ENCODE data around the gene PCP2. TPM values are rescaled to one million over a fixed set of nuclear protein-coding genes. Genes with fewer than 3 reads are reported as not detected.
A peak's percentile ranks its signal among the peaks of the same experiment; 100 is the strongest.

PCP2 gene
- polyA plus RNA-seq, 4 donors: 0.63 to 7.3 (median 2.3) TPM

- Histone ChIP-seq H3K4me3 (ENCODE audit: low read depth in 1 of 3, low read length in 3 of 3) (no peak overlapping the region), H3K27ac (ENCODE audit: low read depth in 1 of 3, low read length in 2 of 3) (no peak overlapping the region), H3K27me3 (ENCODE audit: control insufficient read depth in 3 of 3, insufficient read depth in 3 of 3, low read length in 3 of 3) (peaks cover 0 to 7% (median 2%) of the 10 kb centered on the region in 3 donors), H3K36me3 (ENCODE audit: control insufficient read depth in 3 of 3, insufficient read depth in 2 of 3, low read depth in 1 of 3, low read length in 3 of 3) (peaks cover 0 to 43% (median 2%) of the 10 kb centered on the region in 3 donors), H3K4me1 (ENCODE audit: control insufficient read depth in 3 of 3, insufficient read depth in 2 of 3, low read depth in 1 of 3, low read length in 2 of 3) (peaks cover 0 to 6% (median 0%) of the 10 kb centered on the region in 3 donors), H3K9me3 (ENCODE audit: control insufficient read depth in 2 of 2, insufficient read depth in 1 of 2, low read depth in 1 of 2, low read length in 1 of 2) (no peaks in the 10 kb centered on the region)
- WGBS, 3 donors: 80 to 88% (median 84%) methylated on average over 12 of the region's 12 CpGs
- FAIRE-seq (no peak), DNase-seq (no peak)
Measured at GRCh38 chr19:7638802-7639465, 5.4 kb upstream of the PCP2 start.

GRCh38 chr19:7637374-7638256 lies 4.1 kb upstream of the PCP2 start:
- Histone ChIP-seq H3K9me3 (ENCODE audit: control insufficient read depth in 2 of 2, insufficient read depth in 1 of 2, low read depth in 1 of 2, low read length in 1 of 2) (no peaks in the 10 kb centered on the region), H3K27ac (ENCODE audit: low read depth in 1 of 3, low read length in 2 of 3) (peak overlapping the region; percentile 66 to 91 (median 81)), H3K4me3 (ENCODE audit: low read depth in 1 of 3, low read length in 3 of 3) (peak overlapping the region; percentile 62 to 91 (median 86)), H3K27me3 (ENCODE audit: control insufficient read depth in 3 of 3, insufficient read depth in 3 of 3, low read length in 3 of 3) (peaks cover 0 to 7% (median 2%) of the 10 kb centered on the region in 3 donors), H3K36me3 (ENCODE audit: control insufficient read depth in 3 of 3, insufficient read depth in 2 of 3, low read depth in 1 of 3, low read length in 3 of 3) (peaks cover 0 to 40% (median 2%) of the 10 kb centered on the region in 3 donors), H3K4me1 (ENCODE audit: control insufficient read depth in 3 of 3, insufficient read depth in 2 of 3, low read depth in 1 of 3, low read length in 2 of 3) (peaks cover 0 to 6% (median 0%) of the 10 kb centered on the region in 3 donors)
- FAIRE-seq: no peak
- 24 to 35% (median 25%) methylated on average over 30 of the region's 30 CpGs for WGBS, 3 donors
- peak; percentile 59 to 71 for DNase-seq

GRCh38 chr19:7636691-7637373 lies 3.3 kb upstream of the PCP2 start, which contains the start of gene STXBP2:
Gene STXBP2 (plus strand): TSS chr19:7637110. CDS start chr19:7637150, 40 bp downstream.
- DNase-seq: peak; percentile 88 to 89
- peaks cover 0 to 7% (median 2%) of the 10 kb centered on the region in 3 donors for H3K27me3 ChIP-seq (ENCODE audit: control insufficient read depth in 3 of 3, insufficient read depth in 3 of 3, low read length in 3 of 3)
- H3K4me3 ChIP-seq (ENCODE audit: low read depth in 1 of 3, low read length in 3 of 3): peak within 1 kb of the TSS; percentile 62 to 91 (median 86)
- FAIRE-seq: no peak
- peaks cover 0 to 40% (median 2%) of the 10 kb centered on the region in 3 donors for H3K36me3 ChIP-seq (ENCODE audit: control insufficient read depth in 3 of 3, insufficient read depth in 2 of 3, low read depth in 1 of 3, low read length in 3 of 3)
- H3K9me3 ChIP-seq (ENCODE audit: control insufficient read depth in 2 of 2, insufficient read depth in 1 of 2, low read depth in 1 of 2, low read length in 1 of 2): no peaks in the 10 kb centered on the region
- H3K4me1 ChIP-seq (ENCODE audit: control insufficient read depth in 3 of 3, insufficient read depth in 2 of 3, low read depth in 1 of 3, low read length in 2 of 3): peaks cover 0 to 6% (median 0%) of the 10 kb centered on the region in 3 donors
- H3K27ac ChIP-seq (ENCODE audit: low read depth in 1 of 3, low read length in 2 of 3): peak within 1 kb of the TSS; percentile 66 to 91 (median 81)
- 6 to 11% (median 10%) methylated on average over 45 to 61 of the region's 61 CpGs for WGBS, 3 donors

DNA sequence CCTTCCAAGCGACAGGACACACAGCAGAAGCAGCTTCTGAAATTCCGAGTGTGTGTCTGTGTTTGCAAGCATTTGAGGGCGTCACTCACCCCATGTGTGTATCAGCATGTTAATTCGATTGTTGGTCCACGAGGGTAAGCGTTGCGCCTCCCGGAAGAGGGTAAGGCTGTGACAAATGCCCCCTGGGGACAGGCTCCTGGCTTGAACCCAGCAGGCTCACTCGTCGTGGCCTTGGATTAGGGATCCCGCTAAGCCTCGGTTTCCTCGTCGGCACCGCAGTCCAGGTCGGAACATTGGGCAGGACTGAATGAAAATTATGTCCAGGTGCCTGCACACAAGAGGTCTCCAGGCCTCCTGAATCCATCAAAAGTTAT lies 2.8 kb upstream of the PCP2 start:
- H3K4me3 ChIP-seq (ENCODE audit: low read depth in 1 of 3, low read length in 3 of 3): peak overlapping the region in 1 of 3 donors; percentile 28
- H3K4me1 ChIP-seq (ENCODE audit: control insufficient read depth in 3 of 3, insufficient read depth in 2 of 3, low read depth in 1 of 3, low read length in 2 of 3): peaks cover 0 to 6% (median 0%) of the 10 kb centered on the region in 3 donors
- no peak overlapping the region for H3K27ac ChIP-seq (ENCODE audit: low read depth in 1 of 3, low read length in 2 of 3)
- FAIRE-seq: no peak
- 73 to 88% (median 80%) methylated on average over 16 of the region's 16 CpGs for WGBS, 3 donors
- DNase-seq: no peak
- no peaks in the 10 kb centered on the region for H3K9me3 ChIP-seq (ENCODE audit: control insufficient read depth in 2 of 2, insufficient read depth in 1 of 2, low read depth in 1 of 2, low read length in 1 of 2)
- H3K27me3 ChIP-seq (ENCODE audit: control insufficient read depth in 3 of 3, insufficient read depth in 3 of 3, low read length in 3 of 3): peaks cover 0 to 7% (median 2%) of the 10 kb centered on the region in 3 donors
- peaks cover 0 to 39% (median 0%) of the 10 kb centered on the region in 3 donors for H3K36me3 ChIP-seq (ENCODE audit: control insufficient read depth in 3 of 3, insufficient read depth in 2 of 3, low read depth in 1 of 3, low read length in 3 of 3)

GRCh38 chr19:7635670-7636069 lies 2.2 kb upstream of the PCP2 start:
- Histone ChIP-seq H3K27me3 (ENCODE audit: control insufficient read depth in 3 of 3, insufficient read depth in 3 of 3, low read length in 3 of 3) (peaks cover 0 to 7% (median 2%) of the 10 kb centered on the region in 3 donors), H3K4me3 (ENCODE audit: low read depth in 1 of 3, low read length in 3 of 3) (no peak overlapping the region), H3K36me3 (ENCODE audit: control insufficient read depth in 3 of 3, insufficient read depth in 2 of 3, low read depth in 1 of 3, low read length in 3 of 3) (peaks cover 0 to 37% (median 0%) of the 10 kb centered on the region in 3 donors), H3K27ac (ENCODE audit: low read depth in 1 of 3, low read length in 2 of 3) (no peak overlapping the region), H3K4me1 (ENCODE audit: control insufficient read depth in 3 of 3, insufficient read depth in 2 of 3, low read depth in 1 of 3, low read length in 2 of 3) (peaks cover 0 to 8% (median 0%) of the 10 kb centered on the region in 3 donors), H3K9me3 (ENCODE audit: control insufficient read depth in 2 of 2, insufficient read depth in 1 of 2, low read depth in 1 of 2, low read length in 1 of 2) (no peaks in the 10 kb centered on the region)
- FAIRE-seq (no peak), DNase-seq (no peak)
- 61 to 67% (median 66%) methylated on average over 6 of the region's 6 CpGs for WGBS, 3 donors

DNA sequence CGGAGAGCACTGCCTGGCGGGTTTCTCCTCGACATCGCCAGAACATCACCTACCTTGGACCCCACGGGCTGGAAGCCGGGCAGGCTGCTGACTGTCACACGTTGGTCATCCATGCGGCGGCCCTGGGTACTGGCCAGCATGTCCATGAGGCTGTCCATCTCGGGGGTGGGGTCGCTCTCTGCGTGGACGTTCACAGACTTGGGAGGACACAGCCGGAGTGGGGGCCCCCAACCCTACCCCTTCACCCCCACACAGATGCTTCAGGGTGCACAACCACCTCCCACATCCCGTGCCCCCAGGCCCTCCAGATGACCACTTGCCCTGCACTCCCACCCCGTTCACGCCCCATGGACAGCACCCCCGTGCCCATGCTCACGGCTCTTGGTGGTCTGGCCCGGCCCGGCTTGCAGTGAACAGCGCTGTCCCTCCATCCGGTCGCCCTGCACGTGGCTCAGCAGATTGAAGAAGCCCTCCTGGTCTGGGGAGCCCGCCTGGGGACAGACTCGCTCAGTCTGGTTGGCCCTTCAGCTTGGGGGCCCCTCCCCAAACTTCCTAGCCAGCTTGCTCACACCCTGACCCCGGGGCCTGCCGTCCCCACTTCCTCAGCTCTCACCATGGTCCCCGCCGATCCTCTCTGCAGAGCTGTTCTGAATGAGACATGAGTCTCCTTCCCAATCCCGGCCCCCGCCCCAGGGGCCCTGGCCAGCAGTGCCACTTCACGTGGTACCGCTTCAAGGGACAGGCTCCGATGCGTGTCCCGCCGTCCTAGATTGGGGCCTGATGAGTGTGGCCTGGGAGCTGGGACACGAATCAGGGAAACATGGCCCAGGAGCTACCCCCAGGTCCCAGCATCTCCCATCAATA lies 947 bp downstream of the PCP2 start:
- H3K4me1 ChIP-seq (ENCODE audit: control insufficient read depth in 3 of 3, insufficient read depth in 2 of 3, low read depth in 1 of 3, low read length in 2 of 3): peaks cover 3 to 13% (median 6%) of the 10 kb centered on the region in 3 donors
- H3K36me3 ChIP-seq (ENCODE audit: control insufficient read depth in 3 of 3, insufficient read depth in 2 of 3, low read depth in 1 of 3, low read length in 3 of 3): peaks cover 0 to 28% (median 0%) of the 10 kb centered on the region in 3 donors
- no peak overlapping the region for H3K4me3 ChIP-seq (ENCODE audit: low read depth in 1 of 3, low read length in 3 of 3)
- no peak for DNase-seq
- WGBS, 3 donors: 90 to 94% (median 93%) methylated on average over 39 to 40 of the region's 40 CpGs
- no peaks in the 10 kb centered on the region for H3K9me3 ChIP-seq (ENCODE audit: control insufficient read depth in 2 of 2, insufficient read depth in 1 of 2, low read depth in 1 of 2, low read length in 1 of 2)
- H3K27ac ChIP-seq (ENCODE audit: low read depth in 1 of 3, low read length in 2 of 3): no peak overlapping the region
- no peak for FAIRE-seq
- H3K27me3 ChIP-seq (ENCODE audit: control insufficient read depth in 3 of 3, insufficient read depth in 3 of 3, low read length in 3 of 3): peaks cover 0 to 7% (median 0%) of the 10 kb centered on the region in 3 donors

DNA sequence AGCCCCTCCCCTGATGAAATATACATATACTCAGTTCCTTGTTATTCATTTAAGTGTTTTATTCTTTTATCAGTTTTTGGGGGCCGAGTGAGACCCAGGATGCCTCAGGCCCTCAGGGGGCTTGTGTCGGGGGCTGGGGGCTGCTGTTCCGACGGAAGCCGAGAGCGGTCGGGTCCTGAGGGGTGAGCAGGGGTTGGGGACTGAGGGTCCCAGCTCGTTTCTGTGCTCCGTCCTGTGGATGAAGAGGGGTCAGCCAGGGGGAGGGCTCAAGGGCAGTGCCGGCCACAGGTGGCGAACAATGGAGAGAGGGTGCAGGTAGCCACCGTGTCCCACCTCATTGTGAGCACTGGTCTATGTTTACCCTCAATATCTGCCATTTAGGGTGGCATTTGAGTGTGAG lies 1.9 kb downstream of the PCP2 start:
- 89 to 91% (median 91%) methylated on average over 12 of the region's 12 CpGs for WGBS, 3 donors
- Histone ChIP-seq H3K4me1 (ENCODE audit: control insufficient read depth in 3 of 3, insufficient read depth in 2 of 3, low read depth in 1 of 3, low read length in 2 of 3) (peaks cover 3 to 11% (median 6%) of the 10 kb centered on the region in 3 donors), H3K36me3 (ENCODE audit: control insufficient read depth in 3 of 3, insufficient read depth in 2 of 3, low read depth in 1 of 3, low read length in 3 of 3) (peaks cover 0 to 38% (median 0%) of the 10 kb centered on the region in 3 donors), H3K9me3 (ENCODE audit: control insufficient read depth in 2 of 2, insufficient read depth in 1 of 2, low read depth in 1 of 2, low read length in 1 of 2) (no peaks in the 10 kb centered on the region), H3K4me3 (ENCODE audit: low read depth in 1 of 3, low read length in 3 of 3) (no peak overlapping the region), H3K27ac (ENCODE audit: low read depth in 1 of 3, low read length in 2 of 3) (no peak overlapping the region), H3K27me3 (ENCODE audit: control insufficient read depth in 3 of 3, insufficient read depth in 3 of 3, low read length in 3 of 3) (peaks cover 0 to 7% (median 0%) of the 10 kb centered on the region in 3 donors)
- FAIRE-seq (no peak), DNase-seq (no peak)

All from small intestine (tissue), 7 donors.